ENCODE measurements around the gene APEH.

Gene APEH

GRCh38 chr3:49725906-49726681 lies 51.9 kb downstream of the APEH start:
- H3K4me3 Mint-ChIP-seq: no peak overlapping the region
- no peaks in the 10 kb centered on the region for H3K9me3 Mint-ChIP-seq
- H3K27me3 Mint-ChIP-seq: no peaks in the 10 kb centered on the region
- DNase-seq (no peak), ATAC-seq (replicated peaks) (no peak)
- H3K27ac Mint-ChIP-seq: peak overlapping the region; percentile 95 to 99
- H3K4me1 Mint-ChIP-seq (ENCODE audit: low read depth in 2 of 2): peaks cover 16 to 23% of the 10 kb centered on the region in 2 donors
- H3K36me3 Mint-ChIP-seq (ENCODE audit: insufficient read depth): peaks cover 41% of the 10 kb centered on the region

GRCh38 chr3:49727154-49727923 lies 53.2 kb downstream of the APEH start:
- Mint-ChIP-seq H3K36me3 (ENCODE audit: insufficient read depth) (peaks cover 45% of the 10 kb centered on the region), H3K27ac (no peak overlapping the region)
- ATAC-seq (replicated peaks): no peak

GRCh38 chr3:49727924-49728361 lies 53.8 kb downstream of the APEH start:
- Mint-ChIP-seq H3K36me3 (ENCODE audit: insufficient read depth) (peaks cover 45% of the 10 kb centered on the region), H3K4me3 (no peak overlapping the region), H3K27me3 (no peaks in the 10 kb centered on the region), H3K9me3 (no peaks in the 10 kb centered on the region), H3K4me1 (ENCODE audit: low read depth in 2 of 2) (peaks cover 10 to 12% of the 10 kb centered on the region in 2 donors), H3K27ac (no peak overlapping the region)
- ATAC-seq (replicated peaks) (no peak), DNase-seq (no peak)

More at GRCh38 chr3:49727154-49727923, 53.2 kb downstream of the APEH start:
- Mint-ChIP-seq H3K4me3 (no peak overlapping the region), H3K27me3 (no peaks in the 10 kb centered on the region), H3K4me1 (ENCODE audit: low read depth in 2 of 2) (peaks cover 15 to 16% of the 10 kb centered on the region in 2 donors), H3K9me3 (no peaks in the 10 kb centered on the region)
- no peak for DNase-seq

DNA sequence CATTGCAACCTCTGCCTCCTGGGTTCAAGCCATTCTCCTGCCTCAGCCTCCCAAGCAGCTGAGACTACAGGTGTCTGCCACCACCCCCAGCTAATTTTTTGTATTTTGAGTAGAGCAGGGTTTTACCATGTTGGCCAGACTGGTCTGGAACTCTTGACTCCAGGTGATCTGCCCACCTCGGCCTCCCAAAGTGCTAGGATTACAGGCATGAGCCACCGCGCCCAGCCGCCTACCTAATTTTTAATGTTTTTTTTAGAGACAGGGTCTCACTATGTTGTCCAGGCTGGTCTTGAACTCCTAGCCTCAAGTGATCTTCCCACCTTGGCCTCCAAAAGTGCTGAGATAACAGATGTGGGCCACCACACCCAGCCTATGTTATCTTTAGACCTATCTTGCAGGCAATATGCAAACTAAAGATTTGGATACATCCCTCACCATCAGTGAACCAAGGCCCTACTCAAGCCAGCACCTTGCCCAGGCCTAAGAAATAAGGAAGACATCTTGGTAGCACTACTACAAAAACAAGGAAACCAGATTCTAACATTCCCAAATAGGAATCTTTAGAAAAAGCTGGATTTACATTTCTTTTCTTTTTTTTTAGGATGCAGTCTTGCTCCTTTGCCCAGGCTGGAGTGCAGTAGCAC lies 55.9 kb downstream of the APEH start:
- H3K9me3 Mint-ChIP-seq: no peaks in the 10 kb centered on the region
- H3K27ac Mint-ChIP-seq: peak overlapping the region in 1 of 2 donors; percentile 26
- no peaks in the 10 kb centered on the region for H3K27me3 Mint-ChIP-seq
- H3K36me3 Mint-ChIP-seq (ENCODE audit: insufficient read depth): peaks cover 40% of the 10 kb centered on the region
- ATAC-seq (replicated peaks): no peak
- H3K4me3 Mint-ChIP-seq: no peak overlapping the region
- DNase-seq: no peak
- no peaks in the 10 kb centered on the region for H3K4me1 Mint-ChIP-seq (ENCODE audit: low read depth in 2 of 2)

DNA sequence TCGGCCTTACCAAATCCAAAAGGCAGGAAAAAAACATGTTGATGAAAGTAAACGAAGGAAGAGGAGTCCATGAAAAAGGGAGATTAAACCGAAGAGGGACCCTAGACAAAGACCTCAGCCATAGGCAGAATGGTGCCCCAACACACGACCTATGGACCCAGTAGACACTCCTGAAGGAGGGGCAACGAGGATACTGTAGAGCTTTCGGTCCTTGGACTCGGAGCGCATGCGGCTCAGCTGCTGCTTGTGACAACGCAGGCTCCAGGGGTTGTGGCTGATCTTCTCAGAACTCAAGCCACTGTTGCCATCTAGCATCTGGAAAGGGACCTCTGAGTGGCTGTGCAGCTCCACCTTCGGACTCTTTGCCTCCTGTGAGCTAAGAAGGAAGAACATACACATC lies 58.4 kb downstream of the APEH start:
- Mint-ChIP-seq H3K4me3 (no peak overlapping the region), H3K27me3 (no peaks in the 10 kb centered on the region), H3K4me1 (ENCODE audit: low read depth in 2 of 2) (peaks cover 0 to 2% of the 10 kb centered on the region in 2 donors), H3K9me3 (no peaks in the 10 kb centered on the region), H3K27ac (peak overlapping the region in 1 of 2 donors; percentile 16), H3K36me3 (ENCODE audit: insufficient read depth) (peaks cover 54% of the 10 kb centered on the region)
- DNase-seq: no peak
- ATAC-seq (replicated peaks): no peak

- DNase-seq: no peak
- peaks cover 61% of the 10 kb centered on the region for H3K36me3 Mint-ChIP-seq (ENCODE audit: insufficient read depth)
- H3K4me1 Mint-ChIP-seq (ENCODE audit: low read depth in 2 of 2): peaks cover 0 to 2% of the 10 kb centered on the region in 2 donors
- H3K27me3 Mint-ChIP-seq: no peaks in the 10 kb centered on the region
- H3K9me3 Mint-ChIP-seq: no peaks in the 10 kb centered on the region
- H3K4me3 Mint-ChIP-seq: no peak overlapping the region
- H3K27ac Mint-ChIP-seq: no peak overlapping the region
- no peak for ATAC-seq (replicated peaks)
These were observed 59.4 kb downstream of the APEH start for GRCh38 chr3:49733551-49733950.

Data from effector memory CD8-positive, alpha-beta T cell (primary cell).